ENCODE data around the gene MERTK. TPM values are rescaled to one million over a fixed set of nuclear protein-coding genes. Genes with fewer than 3 reads are reported as not detected.

The MERTK gene
- total and polyA plus RNA-seq, 2 of the 13 experiments (the other 11 are each of a cell fraction or from before 2014, with no cell fraction given) = 37.3 to 44.7 TPM

GRCh38 chr2:112012556-112012955 lies 114.1 kb downstream of the MERTK start:
- no peaks in the 10 kb centered on the region for H3K4me1 ChIP-seq (ENCODE audit: insufficient read depth, low read length)
- ChIA-PET POLR2A (no interaction called here), CTCF (ENCODE audit: low intra/inter-chr PET ratio, low total read pairs) (no interaction called here)
- no peak overlapping the region for H3K9ac ChIP-seq (ENCODE audit: insufficient read depth, low read depth, low read length)
- ATAC-seq (no peak; the same call in 2 of the 3 replicates), FAIRE-seq (no peak), DNase-seq (ENCODE audit: low spot score) (no peak)
- no peaks in the 10 kb centered on the region for H3K9me3 ChIP-seq (ENCODE audit: low read length)
- peaks cover 29 to 79% of the 10 kb centered on the region in 2 experiments for H3K36me3 ChIP-seq (replicated peaks in 1 of 2; ENCODE audit: control insufficient read depth in 1 of 2, insufficient read depth in 2 of 2, low read length in 2 of 2)
- no peak overlapping the region for H2AFZ ChIP-seq (ENCODE audit: low read length)
- H3K79me2 ChIP-seq (ENCODE audit: insufficient read depth, low read length) = no peaks in the 10 kb centered on the region
- intact Hi-C loops (cut with micrococcal nuclease; ENCODE audit: unreplicated experiment) (no loop called here), in situ Hi-C loops (cut with HindIII; ENCODE audit: extremely low pct_ligation_motif_present, low pct_unique_long_range_greater_than_20kb) (no loop called here)
- H4K20me1 ChIP-seq (ENCODE audit: insufficient read depth, low read length) = no peaks in the 10 kb centered on the region
- H3K4me2 ChIP-seq (ENCODE audit: low read depth, low read length) = no peak overlapping the region
- no peaks in the 10 kb centered on the region for H3K27me3 ChIP-seq (ENCODE audit: control insufficient read depth in 1 of 2, insufficient read depth in 2 of 2, low read length in 2 of 2)
- no peak for TF ChIP-seq FOSL2 (CRISPR knock-in tag; IDR thresholded peaks at IDR 0.05)
- BruUV-seq (replicated peaks) = no TSS peak
- 97% methylated on average over 5 of the region's 5 CpGs for WGBS (ENCODE audit: low lambda C conversion rate)
- no peak overlapping the region for H3K4me3 ChIP-seq (replicated peaks in 1 of 3; ENCODE audit: insufficient read depth in 1 of 3, low read depth in 2 of 3, low read length in 3 of 3)
- no peak overlapping the region for H3K27ac ChIP-seq (ENCODE audit: extremely low read length, insufficient read depth, low read length)

GRCh38 chr2:112018846-112019245 lies 120.4 kb downstream of the MERTK start:
- no peaks in the 10 kb centered on the region for H3K27me3 ChIP-seq (ENCODE audit: control insufficient read depth in 1 of 2, insufficient read depth in 2 of 2, low read length in 2 of 2)
- in situ Hi-C loops (cut with HindIII; ENCODE audit: extremely low pct_ligation_motif_present, low pct_unique_long_range_greater_than_20kb) = no loop called here
- no TSS peak for BruUV-seq (replicated peaks)
- ChIA-PET POLR2A (interaction anchor here (1.3 kb wide), 1 partner anchor 120 kb away, joined by 6 read pairs; the partner anchor contains the start of gene MERTK), CTCF (ENCODE audit: low intra/inter-chr PET ratio, low total read pairs) (no interaction called here)
- no peaks in the 10 kb centered on the region for H4K20me1 ChIP-seq (ENCODE audit: insufficient read depth, low read length)
- peaks cover 18% of the 10 kb centered on the region for H3K4me1 ChIP-seq (ENCODE audit: insufficient read depth, low read length)
- no peaks in the 10 kb centered on the region for H3K9me3 ChIP-seq (ENCODE audit: low read length)
- H3K36me3 ChIP-seq (replicated peaks in 1 of 2; ENCODE audit: control insufficient read depth in 1 of 2, insufficient read depth in 2 of 2, low read length in 2 of 2) = peaks cover 23 to 47% of the 10 kb centered on the region in 2 experiments
- 99% methylated on average over 8 of the region's 8 CpGs for WGBS (ENCODE audit: low lambda C conversion rate)
- no peak overlapping the region for H3K4me2 ChIP-seq (ENCODE audit: low read depth, low read length)
- H3K27ac ChIP-seq (ENCODE audit: extremely low read length, insufficient read depth, low read length) = no peak overlapping the region
- intact Hi-C loops (cut with micrococcal nuclease; ENCODE audit: unreplicated experiment) = no loop called here
- no peak overlapping the region for H3K9ac ChIP-seq (ENCODE audit: insufficient read depth, low read depth, low read length)
- ATAC-seq (no peak), DNase-seq (ENCODE audit: low spot score) (no peak), FAIRE-seq (no peak)
- H3K79me2 ChIP-seq (ENCODE audit: insufficient read depth, low read length) = no peaks in the 10 kb centered on the region
- H2AFZ ChIP-seq (ENCODE audit: low read length) = no peak overlapping the region
- H3K4me3 ChIP-seq (replicated peaks in 1 of 3; ENCODE audit: insufficient read depth in 1 of 3, low read depth in 2 of 3, low read length in 3 of 3) = no peak overlapping the region
- TF ChIP-seq MAZ (IDR thresholded peaks at IDR 0.05; ENCODE audit: borderline replicate concordance, low read depth, low read length) (no peak), MAZ (CRISPR knock-in tag; IDR thresholded peaks at IDR 0.05; ENCODE audit: low read depth) (no peak)
